Umbilical cord (tissue), 2 donors: ENCODE results near the gene MINDY2. TPM values are rescaled to one million over a fixed set of nuclear protein-coding genes. Genes with fewer than 3 reads are reported as not detected.
"Not testable (repeated sequence)": the region's sequence is repeated elsewhere in the genome, so short reads cannot be mapped to it uniquely, and the experiment has no call there.

ENCODE experiments used
- DNase-seq: peaks from one replicate; pipeline ENCODE4 v3.0.0-alpha.2; 2015; ENCODE audit warnings: low spot score
- total RNA-seq: library from RNA; depleted of rRNA; stranded (reverse); fragments of >200 nt; gene quantifications from one replicate; pipeline ENCODE4 v1.2.3, GENCODE V29; 2014; ENCODE audit warnings: low replicate concordance; ENCODE audit not compliant: insufficient read depth

Gene MINDY2
- total RNA-seq, 1 donor from 2014 or later: 48.9 TPM

- no peak for DNase-seq
Measured at GRCh38 chr15:58752716-58753115, 18.4 kb upstream of the MINDY2 start.

DNA sequence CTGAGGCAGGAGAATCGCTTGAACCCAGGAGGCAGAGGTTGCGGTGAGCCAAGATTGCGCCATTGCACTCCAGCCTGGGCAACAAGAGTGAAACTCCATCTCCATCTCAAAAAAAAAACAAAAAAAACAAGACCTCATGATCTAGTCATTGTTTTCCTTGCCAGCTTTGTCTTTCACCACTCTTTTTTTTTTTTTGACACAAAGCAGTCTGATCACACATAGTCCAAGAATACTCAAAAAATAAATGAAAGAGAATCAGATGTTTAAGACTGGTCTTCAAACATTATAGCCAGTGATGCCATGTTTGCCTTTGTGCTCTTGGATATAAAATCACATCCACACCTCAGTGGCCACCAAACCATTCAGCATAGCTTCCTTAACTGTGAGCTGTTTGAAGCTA is 15.8 kb upstream of the MINDY2 start:
- no peak for DNase-seq

DNA sequence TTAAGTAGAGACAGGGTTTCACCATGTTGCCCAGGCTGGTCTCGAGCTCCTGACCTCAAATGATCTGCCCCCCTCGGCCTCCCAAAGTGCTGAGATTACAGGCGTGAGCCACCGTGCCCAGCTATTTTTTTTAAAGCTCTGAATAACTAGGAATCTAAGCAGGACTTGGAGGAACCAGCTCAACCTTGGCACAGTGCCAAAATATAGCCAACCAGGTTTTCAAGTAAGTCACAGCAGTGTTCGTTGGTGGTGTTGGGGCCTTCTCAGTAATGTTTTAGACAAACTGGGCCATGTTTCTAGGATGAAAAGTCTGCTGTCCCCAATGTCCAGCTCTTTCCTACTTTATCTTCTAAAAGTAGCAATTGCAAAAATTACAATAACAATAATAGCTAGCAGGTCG is 15.1 kb upstream of the MINDY2 start:
- no peak for DNase-seq

- DNase-seq: no peak
Measured at GRCh38 chr15:58758141-58758540, 13.0 kb upstream of the MINDY2 start.

DNA sequence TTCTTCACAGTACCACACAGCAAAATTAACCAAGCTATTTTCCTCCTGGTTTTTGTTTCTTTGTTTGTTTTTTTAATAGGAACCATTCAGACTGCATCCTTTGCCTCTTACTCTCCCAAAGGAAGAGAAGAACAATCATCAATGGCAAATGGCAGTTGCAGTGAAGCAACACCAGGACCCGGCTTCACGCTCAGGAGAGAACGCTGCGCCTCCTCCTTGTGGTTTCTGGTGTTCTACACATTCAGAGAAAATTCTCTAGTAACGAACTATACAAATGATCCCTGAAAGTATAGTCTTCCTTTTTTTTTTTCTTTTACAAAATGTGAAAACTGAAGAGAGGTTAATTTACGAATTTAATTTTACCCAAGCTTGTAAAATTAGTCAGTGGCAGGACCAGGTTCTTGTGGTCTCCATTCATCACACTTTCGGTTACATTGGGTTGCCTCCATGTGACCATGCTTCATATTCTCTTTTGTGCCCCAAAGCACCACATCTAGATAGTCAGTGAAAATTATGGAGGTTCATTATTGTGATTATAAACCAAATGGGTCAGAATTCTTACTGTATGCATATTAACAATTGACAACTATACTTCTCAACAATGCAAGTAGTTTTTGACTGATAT is 10.6 kb upstream of the MINDY2 start:
- no peak for DNase-seq

DNA sequence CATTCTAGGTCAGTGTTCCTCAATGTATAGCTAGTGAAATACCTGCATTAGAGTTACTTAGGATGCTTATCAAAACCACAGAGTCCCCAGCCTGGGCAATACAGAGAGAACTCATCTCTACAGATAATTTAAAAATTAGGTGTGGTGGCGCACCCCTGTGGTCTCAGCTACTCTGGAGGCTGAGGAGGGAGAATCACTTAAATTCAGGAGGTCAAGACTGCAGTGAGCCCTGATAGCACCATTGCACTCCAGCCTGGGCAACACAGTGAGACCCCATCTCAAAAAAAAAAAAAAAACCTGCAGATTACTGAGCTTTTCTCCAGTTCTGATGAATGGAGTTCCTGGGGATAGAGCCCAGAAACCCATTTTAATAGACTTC is 10.1 kb upstream of the MINDY2 start:
- DNase-seq: no peak

- DNase-seq: no peak
Measured at GRCh38 chr15:58762285-58762684, 8.8 kb upstream of the MINDY2 start.

GRCh38 chr15:58762731-58763130 is 8.4 kb upstream of the MINDY2 start:
- no peak for DNase-seq

DNA sequence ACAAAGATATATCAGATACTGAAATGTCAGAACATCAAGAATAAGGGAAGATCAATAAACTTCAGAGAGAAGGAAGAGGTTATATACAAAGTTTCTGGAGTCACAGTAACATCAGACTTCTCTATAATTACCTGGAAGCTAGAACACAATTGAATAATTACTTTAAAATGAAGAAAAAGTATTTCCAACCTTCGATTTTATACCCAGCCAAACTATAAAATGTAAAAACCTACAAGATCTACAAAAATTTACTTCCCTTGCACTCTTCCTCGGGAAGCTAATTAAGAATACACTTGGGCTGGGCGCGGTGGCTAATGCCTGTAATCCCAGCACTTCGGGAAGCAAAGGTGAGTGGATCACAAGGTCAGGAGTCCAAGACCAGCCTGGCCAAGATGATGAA is 6.6 kb upstream of the MINDY2 start:
- DNase-seq: no peak

GRCh38 chr15:58766290-58766689 is 4.8 kb upstream of the MINDY2 start:
- no peak for DNase-seq

- peak; percentile 72 for DNase-seq
Measured at GRCh38 chr15:58768601-58769004, 2.5 kb upstream of the MINDY2 start.

DNA sequence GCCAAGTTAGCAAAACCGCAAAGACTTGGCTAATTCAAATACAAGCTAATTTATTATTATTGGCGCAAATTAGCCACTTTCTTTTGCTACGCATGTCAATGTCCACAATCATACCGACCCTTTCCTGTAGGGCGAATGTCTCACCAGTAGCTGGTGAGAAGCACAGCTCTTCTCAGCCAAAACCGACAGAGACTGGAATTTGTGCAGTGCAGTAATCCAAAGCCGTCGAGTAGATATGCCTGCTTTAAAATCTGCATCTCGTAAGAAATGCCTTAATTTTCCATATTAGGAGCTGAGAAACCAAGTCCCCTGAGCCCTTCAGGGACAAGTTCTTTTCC is 614 bp upstream of the MINDY2 start:
- DNase-seq: no peak

- DNase-seq: peak; percentile 48
Measured at GRCh38 chr15:58771621-58772250, 634 bp downstream of the MINDY2 start.

DNA sequence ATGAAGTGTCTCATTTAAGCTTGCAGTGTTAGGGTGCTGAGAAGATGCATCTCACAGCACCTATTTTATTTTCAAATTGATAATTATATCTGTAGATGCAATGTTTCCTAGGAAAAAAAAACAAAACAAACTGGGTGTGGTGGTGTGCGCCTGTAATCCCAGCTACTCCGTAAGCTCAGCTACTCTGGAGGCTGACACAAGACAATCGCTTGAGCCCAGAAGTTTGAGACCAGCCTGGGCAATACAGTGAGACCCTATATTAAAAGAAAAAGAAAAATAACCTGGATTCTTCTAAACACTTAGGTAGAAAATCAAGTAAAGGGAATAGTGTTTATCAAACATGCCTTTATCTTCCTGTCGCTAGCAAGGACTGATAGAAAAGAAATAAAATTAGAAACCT is 1.9 kb downstream of the MINDY2 start:
- DNase-seq: no peak

DNA sequence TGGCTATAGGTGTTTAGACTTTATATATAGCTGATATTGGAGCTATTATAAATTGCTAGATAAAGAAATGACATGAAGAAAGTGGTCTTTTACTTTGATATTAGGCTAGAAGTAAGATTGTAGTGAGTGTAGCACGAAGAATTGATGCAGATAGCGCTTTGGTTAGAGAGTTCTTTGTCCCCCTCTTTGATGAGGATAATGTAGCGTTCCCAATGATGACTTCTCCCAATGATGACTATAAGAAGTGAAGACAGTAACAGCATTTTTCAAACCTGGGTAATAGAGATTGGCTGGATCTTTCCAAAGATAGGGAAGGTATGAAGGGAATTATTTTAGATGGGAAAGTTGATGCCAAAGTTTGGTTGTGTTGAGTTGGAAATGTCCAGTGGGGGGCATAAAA is 4.3 kb downstream of the MINDY2 start:
- no peak for DNase-seq

DNA sequence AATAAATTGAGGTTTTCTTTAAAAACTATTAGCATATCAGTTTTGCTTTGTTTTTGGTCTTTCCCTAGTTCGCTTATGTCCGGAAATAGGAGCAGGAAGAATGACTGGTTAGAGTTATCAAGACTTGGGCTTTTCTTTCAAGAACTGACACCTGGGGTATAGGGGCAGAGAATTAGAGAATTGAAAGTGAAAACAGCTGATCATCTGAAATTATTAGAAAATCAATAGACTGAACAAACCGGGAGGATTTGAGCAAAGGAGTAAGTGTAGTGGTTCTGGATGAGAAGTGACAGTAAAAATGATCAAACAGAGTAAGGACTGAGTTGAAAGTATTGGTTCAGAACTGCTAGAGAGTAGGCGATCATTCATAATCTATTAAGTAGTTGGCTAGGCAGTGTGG is 6.0 kb downstream of the MINDY2 start:
- DNase-seq: no peak

GRCh38 chr15:58779554-58779953 is 8.5 kb downstream of the MINDY2 start:
- no peak for DNase-seq

DNA sequence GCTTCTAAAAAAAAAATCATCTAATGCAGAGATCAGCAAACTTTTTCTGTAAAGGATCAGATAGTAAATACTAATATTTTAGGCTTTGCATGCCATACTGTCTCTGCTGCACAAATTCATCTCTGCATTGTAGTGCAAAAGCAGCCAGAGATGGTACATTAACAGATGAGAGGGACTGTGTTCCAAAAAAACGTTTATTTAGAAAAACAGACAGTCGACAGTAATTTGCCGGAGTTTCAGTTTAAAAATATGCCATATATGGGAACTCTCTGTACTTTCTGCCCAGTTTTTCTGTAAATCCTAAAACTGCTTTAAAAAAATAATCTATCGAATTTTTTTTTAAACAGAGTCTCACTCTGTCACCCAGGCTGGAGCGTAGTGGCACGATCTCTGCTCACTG is 14.3 kb downstream of the MINDY2 start:
- DNase-seq: no peak

DNA sequence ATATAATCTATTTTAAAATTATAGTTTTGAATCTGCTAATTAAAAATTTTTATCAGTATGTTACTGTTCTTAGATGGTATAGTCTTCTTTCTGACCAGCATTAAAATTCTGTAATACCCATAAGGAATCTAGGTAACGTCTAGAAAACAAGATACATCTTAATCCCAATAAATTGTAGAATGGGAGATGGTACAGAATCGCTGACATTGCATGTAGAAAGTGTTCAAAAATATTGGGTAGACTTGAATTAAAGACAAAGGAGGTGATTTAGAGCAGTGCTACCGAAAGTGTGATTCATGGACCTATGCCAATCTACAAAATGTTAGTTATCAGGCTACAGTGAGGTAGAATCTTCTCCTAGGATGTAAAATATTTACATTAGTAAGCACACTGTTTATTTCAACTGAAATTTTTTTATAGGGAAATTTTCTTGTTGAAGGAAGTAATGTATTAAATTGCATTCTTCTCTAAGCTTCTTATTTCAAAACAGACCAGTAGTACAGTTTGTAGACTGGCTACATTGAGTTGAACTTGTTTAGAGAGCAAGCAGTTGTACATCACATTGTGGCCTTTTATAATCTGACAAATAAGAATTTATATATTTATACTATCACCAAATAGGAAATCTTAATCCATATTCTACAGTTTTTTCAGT is 17.1 kb downstream of the MINDY2 start:
- DNase-seq: no peak

DNA sequence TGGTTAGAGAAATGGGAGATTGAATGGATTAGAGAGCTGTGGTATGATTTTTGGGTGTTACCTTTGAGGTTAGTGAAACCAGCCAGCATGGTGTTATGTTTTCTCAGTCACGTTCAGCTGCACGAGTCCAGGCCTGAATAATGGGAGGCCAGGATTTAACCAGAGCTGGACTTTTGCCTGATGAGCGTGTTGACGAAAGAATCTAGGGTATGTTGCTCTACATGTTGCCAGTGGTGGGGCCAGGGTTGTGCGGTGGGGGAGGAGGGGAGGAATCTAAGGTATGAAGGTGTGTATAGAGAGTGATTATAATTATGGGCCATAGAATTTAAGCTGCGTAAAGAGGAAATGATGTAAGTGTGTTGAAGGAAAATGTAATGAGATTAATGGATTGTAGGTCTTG is 22.8 kb downstream of the MINDY2 start:
- peak; percentile 73 for DNase-seq

DNA sequence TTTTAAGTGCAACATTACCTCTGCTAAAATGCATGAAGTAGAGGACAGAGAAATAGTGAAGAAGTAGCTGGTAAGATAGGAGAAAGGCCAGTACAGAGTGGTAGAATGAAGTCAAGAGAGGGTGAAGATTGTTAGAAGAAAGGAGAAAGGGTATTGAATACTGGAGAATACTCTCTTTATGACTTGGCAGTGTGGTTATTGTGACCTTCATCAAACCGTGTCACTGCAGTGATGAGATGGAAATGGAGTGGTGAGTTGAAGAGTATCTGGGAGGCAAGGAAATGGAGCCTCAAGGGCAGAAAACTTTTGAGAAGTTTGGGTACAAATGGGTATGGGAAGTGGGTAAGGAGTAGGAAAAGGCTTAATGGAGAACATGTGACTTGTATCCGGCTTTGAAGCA is 24.7 kb downstream of the MINDY2 start:
- no peak for DNase-seq

DNA sequence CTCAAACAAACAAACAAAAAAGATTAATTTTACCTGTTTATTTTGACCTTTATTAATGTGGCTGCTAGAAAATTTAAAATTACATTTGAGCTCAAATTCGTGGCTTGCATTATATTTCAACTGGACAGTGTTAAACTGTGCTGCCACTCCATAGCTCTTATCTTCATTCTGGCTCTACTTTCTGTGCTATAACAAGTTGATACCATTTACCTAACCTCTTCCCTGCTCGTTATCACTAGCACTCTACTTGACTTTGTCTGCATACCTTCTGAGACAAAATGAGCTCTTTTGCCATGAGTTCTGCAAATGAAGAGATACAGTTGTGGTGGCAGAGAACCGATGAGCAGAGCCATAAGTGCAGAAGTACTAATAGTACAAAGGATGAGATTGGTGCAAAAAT is 26.4 kb downstream of the MINDY2 start:
- no peak for DNase-seq

GRCh38 chr15:58805095-58805494 is 34.0 kb downstream of the MINDY2 start:
- no peak for DNase-seq

- not testable (repeated sequence) for DNase-seq
Measured at GRCh38 chr15:58823267-58823666, 52.2 kb downstream of the MINDY2 start.
